GM21737 (cell line): Measurements from ENCODE around the gene FXYD4.

Experiments
- ATAC-seq: cut with Tn5 transposase; IDR thresholded peaks from one replicate; pipeline ENCODE4 v1.9.1; 2021; ENCODE audit warnings: mild to moderate bottlenecking, moderate library complexity; ENCODE audit not compliant: unreplicated experiment

Gene FXYD4

GRCh38 chr10:43343126-43343525 is 28.3 kb upstream of the FXYD4 start:
- ATAC-seq, result no peak

- ATAC-seq, result no peak
Observed at GRCh38 chr10:43344051-43344450, 27.4 kb upstream of the FXYD4 start.

- ATAC-seq, result no peak
Observed at GRCh38 chr10:43347997-43348396, 23.4 kb upstream of the FXYD4 start.

GRCh38 chr10:43348511-43349312 is 22.7 kb upstream of the FXYD4 start:
- ATAC-seq, result peak; percentile 100

- ATAC-seq, result no peak
Observed at GRCh38 chr10:43350156-43350555, 21.3 kb upstream of the FXYD4 start.

- ATAC-seq, result no peak
Observed at GRCh38 chr10:43350686-43351085, 20.8 kb upstream of the FXYD4 start.

GRCh38 chr10:43351301-43351700 is 20.1 kb upstream of the FXYD4 start:
- ATAC-seq, result no peak

GRCh38 chr10:43352951-43353350 is 18.5 kb upstream of the FXYD4 start:
- ATAC-seq, result no peak

GRCh38 chr10:43353495-43354329 is 17.7 kb upstream of the FXYD4 start:
- ATAC-seq, result no peak

- ATAC-seq, result no peak
Observed at GRCh38 chr10:43354330-43354635, 17.2 kb upstream of the FXYD4 start.

- ATAC-seq, result no peak
Observed at GRCh38 chr10:43354879-43355380, 16.5 kb upstream of the FXYD4 start.

GRCh38 chr10:43355749-43356371 is 15.6 kb upstream of the FXYD4 start:
- no peak for ATAC-seq

- no peak for ATAC-seq
Observed at GRCh38 chr10:43360086-43360485, 11.3 kb upstream of the FXYD4 start.

GRCh38 chr10:43361547-43362190 is 9.8 kb upstream of the FXYD4 start:
- no peak for ATAC-seq

GRCh38 chr10:43362191-43362839 is 9.1 kb upstream of the FXYD4 start:
- ATAC-seq, result peak; percentile 98

GRCh38 chr10:43365001-43365400 is 6.4 kb upstream of the FXYD4 start:
- ATAC-seq, result no peak

GRCh38 chr10:43369921-43370320 is 1.5 kb upstream of the FXYD4 start:
- ATAC-seq, result no peak

GRCh38 chr10:43370671-43371215 is 693 bp upstream of the FXYD4 start:
- no peak for ATAC-seq

GRCh38 chr10:43372765-43373361 is 1.4 kb downstream of the FXYD4 start:
- ATAC-seq, result no peak

GRCh38 chr10:43373461-43373860 is 2.0 kb downstream of the FXYD4 start:
- ATAC-seq, result no peak
